Hair follicular keratinocyte (primary cell): ENCODE measurements around the gene LCE2A. TPM values are rescaled to one million over a fixed set of nuclear protein-coding genes. Genes with fewer than 3 reads are reported as not detected.

Source experiments
- total RNA-seq: library from RNA; depleted of rRNA; stranded (reverse); fragments of >200 nt; gene quantifications from 2 replicates; pipeline ENCODE4 v1.2.3, GENCODE V29; 2015

The LCE2A gene
- not detected in 2 replicates for total RNA-seq

DNA sequence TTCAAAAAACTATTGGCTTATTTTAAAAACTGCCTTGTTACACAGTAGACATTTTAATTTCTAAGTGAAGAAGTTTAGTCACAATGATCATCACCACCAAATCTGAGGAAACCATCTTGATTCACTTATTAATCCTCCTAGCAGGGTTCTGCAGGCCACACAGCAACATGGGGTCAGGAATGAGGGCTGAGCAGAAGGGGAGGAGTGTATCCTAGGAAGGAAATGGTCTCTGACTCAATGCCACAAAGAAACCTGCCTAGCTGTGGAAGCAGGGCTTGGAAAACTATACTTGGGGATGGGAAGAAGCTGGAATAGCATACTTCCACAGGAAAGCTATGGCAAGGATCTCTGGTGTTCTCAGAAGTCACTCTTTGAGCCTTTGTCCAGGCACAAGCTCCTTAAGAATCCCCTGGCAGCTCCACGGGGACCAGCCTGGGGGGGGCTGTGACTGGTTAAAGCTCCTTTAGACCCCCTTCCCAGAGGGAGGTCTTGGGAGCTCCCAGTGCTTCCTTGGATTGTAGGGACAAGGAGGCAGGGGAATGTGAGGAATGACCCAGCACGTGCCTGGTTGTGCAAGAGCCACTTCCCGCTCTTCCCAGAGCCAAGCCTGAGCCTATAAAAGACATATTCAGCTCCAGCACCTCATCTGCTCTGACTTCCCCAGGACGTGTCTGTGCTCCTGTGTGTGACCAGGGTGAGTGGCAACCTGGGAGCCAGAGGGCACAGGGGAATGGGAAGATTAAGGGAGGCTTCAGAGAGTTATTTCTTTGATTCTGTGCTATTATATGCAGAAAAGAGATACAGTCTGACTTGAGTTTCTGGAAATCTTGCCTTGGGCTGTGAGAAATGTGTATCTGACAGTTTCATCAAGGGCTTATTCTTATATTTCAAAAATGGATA, at the start of gene LCE2A:
Gene LCE2A (plus strand): TSS at position 645 of the 900 bp plus-strand sequence. CDS start 557 bp downstream, outside the sequence.

DNA sequence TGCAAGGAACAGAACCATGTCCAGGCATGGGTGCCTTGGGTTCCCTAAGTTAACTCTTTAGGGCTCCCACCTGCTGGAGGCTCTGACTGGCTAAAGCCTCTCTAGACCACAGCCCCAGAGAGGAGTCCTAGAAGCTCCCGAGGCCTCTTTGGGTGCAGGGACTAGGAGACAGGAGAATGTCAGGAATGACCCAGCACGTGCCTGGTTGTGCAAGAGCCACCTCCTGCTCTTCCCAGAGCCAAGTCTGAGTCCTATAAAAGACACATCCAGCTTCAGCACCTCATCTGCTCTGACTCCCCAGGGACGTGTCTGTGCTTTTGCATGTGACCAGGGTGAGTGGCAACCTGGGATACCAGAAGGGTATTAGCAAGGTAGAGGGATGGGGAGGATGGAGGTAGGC, 35.0 kb upstream of the LCE2A start, which contains the start of gene LCE2D:
Gene LCE2D (plus strand): TSS at position 283 of the 400 bp plus-strand sequence. CDS start 726 bp downstream, outside the sequence.

DNA sequence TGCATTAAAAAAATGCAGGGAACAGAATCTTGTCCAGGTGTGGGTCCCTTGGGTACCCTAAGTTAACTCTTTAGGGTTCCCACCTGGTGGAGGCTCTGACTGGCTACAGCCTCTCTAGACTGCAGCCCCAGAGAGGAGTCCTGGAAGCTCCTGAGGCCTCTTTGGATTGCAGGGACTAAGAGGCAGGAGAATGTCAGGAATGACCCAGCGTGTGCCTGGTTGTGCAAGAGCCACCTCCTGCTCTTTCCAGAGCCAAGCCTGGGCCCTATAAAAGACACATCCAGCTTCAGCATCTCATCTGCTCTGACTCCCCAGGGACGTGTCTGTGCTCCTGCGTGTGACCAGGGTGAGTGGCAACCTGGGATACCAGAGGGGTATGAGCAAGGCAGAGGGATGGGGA, 23.2 kb upstream of the LCE2A start, which contains the start of gene LCE2C:
Gene LCE2C (plus strand): TSS at position 297 of the 400 bp plus-strand sequence. CDS start 737 bp downstream, outside the sequence.

DNA sequence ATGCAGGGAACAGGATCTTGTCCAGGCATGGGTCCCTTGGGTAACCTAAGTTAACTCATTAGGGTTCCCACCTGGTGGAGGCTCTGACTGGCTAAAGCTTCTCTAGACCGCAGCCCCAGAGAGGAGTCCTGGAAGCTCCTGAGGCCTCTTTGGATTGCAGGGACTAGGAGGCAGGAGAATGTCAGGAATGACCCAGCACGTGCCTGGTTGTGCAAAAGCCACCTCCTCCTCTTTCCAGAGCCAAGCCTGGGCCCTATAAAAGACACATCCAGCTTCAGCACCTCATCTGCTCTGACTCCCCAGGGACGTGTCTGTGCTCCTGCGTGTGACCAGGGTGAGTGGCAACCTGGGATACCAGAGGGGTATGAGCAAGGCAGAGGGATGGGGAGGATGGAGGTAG, 12.3 kb upstream of the LCE2A start, which contains the start of gene LCE2B:
Gene LCE2B (plus strand): TSS at position 301 of the 400 bp plus-strand sequence. CDS start 721 bp downstream, outside the sequence.

GRCh38 chr1:152707860-152708259, 9.7 kb downstream of the LCE2A start, which contains the start of gene LCE4A:
TSS of gene LCE4A (plus strand) at chr1:152708160. CDS start at chr1:152709076, 916 bp downstream.

Other genes starting within 250 kb of the LCE2A start
- gene LCE5A, start 187.5 kb upstream of the LCE2A start, total RNA-seq: not detected in 2 replicates
- 0.23 and 5.9 TPM in 2 replicates for gene CRCT1, start 183.9 kb upstream of the LCE2A start, total RNA-seq
- 0.68 and 1.6 TPM in 2 replicates for gene LCE3E, start 131.6 kb upstream of the LCE2A start, total RNA-seq
- 6.0 TPM in 1 of 2 replicates, not detected in the other for gene LCE3D, start 117.8 kb upstream of the LCE2A start, total RNA-seq
- gene LCE3C, start 98.1 kb upstream of the LCE2A start, total RNA-seq: not detected in 2 replicates
- gene LCE3B, start 84.5 kb upstream of the LCE2A start, total RNA-seq: not detected in 2 replicates
- not detected in 2 replicates for gene LCE3A, start 75.2 kb upstream of the LCE2A start, total RNA-seq
- gene LCE2D, start 35.0 kb upstream of the LCE2A start, total RNA-seq: not detected in 2 replicates
- gene LCE2C, start 23.1 kb upstream of the LCE2A start, total RNA-seq: not detected in 2 replicates
- gene LCE2B, start 12.2 kb upstream of the LCE2A start, total RNA-seq: not detected in 2 replicates
- gene LCE4A, start 9.8 kb downstream of the LCE2A start, total RNA-seq: not detected in 2 replicates
- gene KPRP, start 59.7 kb downstream of the LCE2A start, total RNA-seq: 0.04 TPM in 1 of 2 replicates, not detected in the other
- not detected in 2 replicates for gene LCE1F, start 76.8 kb downstream of the LCE2A start, total RNA-seq
- gene LCE1E, start 87.9 kb downstream of the LCE2A start, total RNA-seq: 0.91 TPM in 1 of 2 replicates, not detected in the other
- not detected in 2 replicates for gene LCE1D, start 98.4 kb downstream of the LCE2A start, total RNA-seq
- gene LCE1C, start 108.3 kb downstream of the LCE2A start, total RNA-seq: 1.1 and 9.9 TPM in 2 replicates
- 0.11 TPM in 1 of 2 replicates, not detected in the other for gene LCE1B, start 113.6 kb downstream of the LCE2A start, total RNA-seq
- 2.9 TPM in 1 of 2 replicates, not detected in the other for gene LCE1A, start 129.1 kb downstream of the LCE2A start, total RNA-seq
- gene LCE6A, start 144.5 kb downstream of the LCE2A start, total RNA-seq: not detected in 2 replicates
- gene LCE7A, start 161.7 kb downstream of the LCE2A start, total RNA-seq: not detected in 2 replicates
- not detected in 2 replicates for gene SMCP, start 180.0 kb downstream of the LCE2A start, total RNA-seq
- gene IVL, start 210.2 kb downstream of the LCE2A start, total RNA-seq: 5.2 and 10.2 TPM in 2 replicates
- 0.31 TPM in 1 of 2 replicates, not detected in the other for gene SPRR5, start 248.9 kb downstream of the LCE2A start, total RNA-seq